Measurements from ENCODE around the gene ACSL1.
"Not testable (repeated sequence)": the region's sequence is repeated elsewhere in the genome, so short reads cannot be mapped to it uniquely, and the experiment has no call there.

ACSL1 gene

DNA sequence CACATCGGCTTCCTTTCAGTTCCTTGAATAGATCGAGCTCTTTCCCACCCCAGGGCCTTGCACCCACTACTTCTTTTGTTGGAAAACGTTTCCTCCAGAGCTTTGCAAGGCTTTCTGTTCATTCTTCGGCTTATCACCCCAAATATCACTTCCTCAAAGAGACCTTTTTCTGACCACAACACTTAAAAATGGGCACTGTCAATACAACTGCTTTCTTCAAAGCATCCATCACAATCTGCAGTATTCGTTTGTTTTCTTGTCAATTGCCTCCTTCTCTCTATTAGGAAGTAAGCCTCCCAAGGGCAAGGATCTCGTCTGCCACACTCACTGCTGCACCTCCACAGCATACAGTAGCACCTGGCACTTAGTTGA is 74.2 kb downstream of the ACSL1 start:
- no peak for FAIRE-seq

- FAIRE-seq = no peak
These were observed 74.7 kb downstream of the ACSL1 start for GRCh38 chr4:184750926-184751584.

DNA sequence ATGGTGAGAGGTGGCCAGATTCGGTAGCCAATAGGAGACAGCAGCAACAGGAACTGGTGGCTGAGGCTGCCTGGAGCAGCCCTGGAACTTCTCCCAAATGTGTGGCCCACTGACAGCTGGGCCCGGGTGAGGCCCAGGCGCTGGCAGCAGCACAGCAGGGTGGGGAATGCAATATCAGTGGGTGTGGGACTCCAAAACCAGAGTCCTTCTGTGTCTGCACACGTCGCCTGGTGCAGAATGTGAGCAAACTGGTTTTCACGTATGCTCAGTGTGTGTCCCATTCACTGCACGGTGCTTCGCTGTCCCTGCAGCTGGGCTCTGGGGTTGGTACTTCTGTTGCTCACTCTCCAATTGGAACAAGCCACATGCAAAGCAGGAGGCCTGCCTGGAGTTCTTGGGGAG is 77.5 kb downstream of the ACSL1 start:
- no peak for FAIRE-seq

GRCh38 chr4:184747034-184747830 is 78.5 kb downstream of the ACSL1 start:
- no peak for FAIRE-seq

DNA sequence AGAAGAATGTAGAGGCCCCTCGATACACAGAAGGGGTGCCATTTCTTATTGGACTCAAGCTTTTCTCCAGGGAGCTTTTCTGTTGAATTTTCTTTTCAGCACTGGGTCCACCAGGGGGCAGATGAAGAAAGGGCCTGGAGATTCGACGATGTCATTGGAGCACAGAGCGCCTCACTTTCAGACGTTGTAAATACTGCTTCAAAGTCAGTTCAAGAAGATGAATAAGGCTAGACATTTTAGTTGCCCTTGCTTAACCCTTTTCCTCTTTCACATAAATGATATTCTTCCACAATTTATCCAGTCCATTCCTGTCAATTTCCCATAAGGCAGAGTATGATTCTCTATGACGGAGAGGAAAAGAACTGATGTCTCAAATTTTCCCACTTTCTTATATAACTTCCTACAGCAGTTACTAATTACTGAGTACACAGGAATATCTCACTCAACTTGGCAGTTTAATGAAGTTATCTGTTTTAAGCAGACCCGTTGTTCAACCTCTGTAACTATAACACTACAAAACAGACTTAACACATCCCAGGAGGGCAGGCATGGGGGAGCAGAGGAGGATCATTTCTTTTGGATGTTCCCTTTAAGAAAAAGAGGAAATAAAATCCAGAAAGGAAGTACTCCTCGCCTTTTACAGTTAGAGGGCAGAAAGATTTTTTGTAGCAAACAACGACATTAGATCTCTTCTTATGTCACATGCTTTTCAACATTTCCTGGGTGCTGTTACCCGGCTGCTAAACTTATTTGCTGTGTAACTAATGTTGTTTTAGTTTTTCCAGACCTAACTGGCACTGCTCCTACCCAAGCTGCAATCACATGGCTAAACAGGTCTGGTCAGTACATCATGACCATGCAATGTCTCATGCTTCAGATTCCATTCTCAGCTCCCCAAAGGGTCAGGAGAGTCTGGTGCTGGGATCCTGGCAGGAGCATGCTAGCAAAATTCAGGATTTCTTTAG is 79.7 kb downstream of the ACSL1 start:
- peak; percentile 56 for FAIRE-seq

DNA sequence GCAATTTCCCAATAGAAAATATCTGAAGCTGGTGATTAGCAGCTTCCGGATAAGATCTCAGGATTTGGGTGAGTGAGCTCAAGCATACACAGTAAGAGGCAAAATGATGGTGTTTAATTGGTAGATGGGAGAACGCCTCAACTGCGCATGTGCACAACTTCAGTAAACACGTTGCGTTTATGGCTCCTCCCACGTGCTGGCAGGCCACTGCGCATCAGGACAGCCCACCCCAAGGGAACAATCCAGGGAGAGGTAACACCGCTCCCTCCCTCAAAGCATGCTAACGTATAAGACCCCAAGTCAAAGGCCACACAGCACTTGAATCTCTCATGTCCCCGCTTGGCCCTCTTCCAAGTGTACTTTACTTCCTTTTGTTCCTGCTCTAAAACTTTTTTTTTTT is 81.5 kb downstream of the ACSL1 start:
- FAIRE-seq = no peak

DNA sequence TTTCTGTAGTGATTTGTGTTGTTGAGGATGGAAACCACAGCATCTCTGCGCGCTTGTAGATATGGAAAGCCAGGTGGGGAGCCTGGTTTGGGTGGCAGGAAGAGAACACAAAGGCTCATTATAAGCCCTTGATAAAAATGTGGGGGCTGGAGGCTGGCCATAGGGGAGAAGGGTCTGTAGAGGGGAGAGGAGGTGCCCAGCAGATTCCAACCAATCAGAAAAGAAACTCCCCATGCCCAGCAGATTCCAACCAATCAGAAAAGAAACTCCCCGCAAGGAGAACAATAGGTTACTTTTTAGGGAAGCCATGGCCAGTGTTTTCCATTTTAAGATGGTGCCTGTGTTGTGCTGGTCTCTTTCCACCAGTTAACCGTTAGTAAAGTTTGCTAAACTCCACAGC is 82.1 kb downstream of the ACSL1 start:
- FAIRE-seq = no peak

DNA sequence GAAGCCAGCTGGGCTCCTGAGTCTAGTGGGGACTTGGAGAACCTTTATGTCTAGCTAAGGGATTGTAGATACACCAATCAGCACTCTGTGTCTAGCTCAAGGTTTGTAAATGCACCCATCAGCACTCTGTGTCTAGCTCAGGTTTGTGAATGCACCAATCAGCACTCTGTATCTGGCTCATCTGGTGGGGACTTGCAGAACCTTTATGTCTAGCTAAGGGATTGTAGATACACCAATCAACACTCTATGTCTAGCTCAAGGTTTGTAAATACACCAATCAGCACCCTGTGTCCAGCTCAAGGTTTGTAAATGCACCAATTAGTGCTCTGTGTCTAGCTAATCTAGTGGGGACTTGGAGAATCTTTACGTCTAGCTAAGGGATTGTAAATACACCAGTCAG is 84.1 kb downstream of the ACSL1 start:
- not testable (repeated sequence) for FAIRE-seq

- FAIRE-seq = no peak
These were observed 84.8 kb downstream of the ACSL1 start for GRCh38 chr4:184740980-184741391.

GRCh38 chr4:184739575-184739974 is 86.2 kb downstream of the ACSL1 start:
- not testable (repeated sequence) for FAIRE-seq

DNA sequence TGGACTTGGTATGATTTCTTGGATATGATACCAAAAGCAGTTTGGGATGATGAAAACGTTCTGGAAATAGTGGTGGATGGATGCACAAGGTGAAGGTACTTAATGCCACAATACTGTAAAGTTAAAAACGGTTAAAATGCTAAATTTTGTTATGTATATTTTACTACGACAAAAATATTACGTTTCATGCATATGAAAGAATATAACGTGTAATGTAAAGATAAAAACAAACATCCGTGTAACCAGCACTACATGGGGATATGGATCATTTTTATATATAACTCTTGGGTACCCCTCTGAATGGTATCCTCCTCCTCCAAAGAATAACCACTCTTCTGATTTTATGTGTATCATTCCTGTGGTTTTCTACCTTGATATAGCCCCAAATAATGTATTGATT is 91.0 kb downstream of the ACSL1 start:
- FAIRE-seq = no peak

GRCh38 chr4:184733654-184734524 is 91.9 kb downstream of the ACSL1 start, which contains the start of gene CENPU:
CENPU (minus strand) TSS chr4:184734096; CDS start chr4:184734062, 34 bp downstream.
- peak; percentile 95 for FAIRE-seq

- no peak for FAIRE-seq
These were observed 93.6 kb downstream of the ACSL1 start for GRCh38 chr4:184732126-184732525.

DNA sequence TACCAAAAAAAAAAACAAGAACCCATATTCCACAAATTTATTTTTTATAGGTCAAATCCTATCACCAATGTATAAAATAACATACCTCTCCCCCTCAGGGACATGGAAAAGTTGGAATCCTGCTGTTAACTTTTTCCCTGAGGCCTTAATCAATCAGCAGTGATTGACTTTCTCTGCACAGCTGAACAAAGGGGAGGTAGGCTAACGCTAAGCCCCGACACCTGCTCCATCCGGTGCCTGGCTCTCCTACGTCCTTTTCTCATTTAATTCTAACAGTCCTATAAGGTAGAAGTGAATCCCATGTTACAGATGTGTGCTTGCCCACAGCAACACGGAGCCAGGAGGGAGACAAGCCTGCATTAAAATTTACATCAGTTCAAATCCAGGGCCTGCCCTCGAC is 94.7 kb downstream of the ACSL1 start:
- FAIRE-seq = no peak

DNA sequence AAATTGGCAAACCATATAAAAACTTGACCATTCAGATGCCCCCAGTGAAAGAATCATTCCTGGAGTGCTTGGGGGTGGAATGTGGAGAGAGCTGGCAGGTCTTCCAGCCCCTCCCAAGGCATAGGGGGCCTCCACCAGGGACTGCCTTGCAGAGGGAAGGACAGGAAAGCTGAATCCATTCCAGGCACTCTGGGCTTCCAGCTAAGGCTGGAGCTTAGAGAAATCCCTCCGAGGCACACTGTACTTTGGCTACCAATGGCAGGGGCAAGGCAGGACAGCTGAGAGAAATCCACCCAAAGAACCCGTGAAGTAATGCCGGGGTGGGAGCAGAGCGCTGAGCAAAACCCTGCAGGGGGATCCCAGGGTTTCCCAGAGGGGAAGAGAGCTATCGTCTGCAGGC is 95.8 kb downstream of the ACSL1 start:
- FAIRE-seq = no peak

- FAIRE-seq = no peak
These were observed 96.9 kb downstream of the ACSL1 start for GRCh38 chr4:184728858-184729257.

DNA sequence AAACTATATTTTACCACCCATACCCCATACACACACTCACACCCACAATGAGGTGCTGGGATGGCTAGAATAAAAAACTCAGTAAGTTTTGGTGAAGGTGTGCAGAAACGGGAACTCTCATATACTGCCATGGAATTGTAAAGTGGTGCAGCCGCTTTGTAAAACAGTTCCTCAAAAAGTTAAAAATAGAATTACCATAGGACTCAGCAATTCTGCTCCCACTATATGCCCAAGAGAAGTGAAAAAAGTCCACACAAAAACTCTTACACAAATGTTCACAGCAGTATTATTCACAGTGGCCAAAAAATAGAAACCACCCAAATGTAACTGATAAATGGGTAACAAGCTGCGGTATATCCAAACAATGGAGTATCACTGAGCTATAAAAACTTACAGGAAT is 98.3 kb downstream of the ACSL1 start:
- FAIRE-seq = no peak

- FAIRE-seq = no peak
These were observed 103.0 kb downstream of the ACSL1 start for GRCh38 chr4:184722798-184723197.

- FAIRE-seq = no peak
These were observed 104.5 kb downstream of the ACSL1 start for GRCh38 chr4:184721254-184721653.

DNA sequence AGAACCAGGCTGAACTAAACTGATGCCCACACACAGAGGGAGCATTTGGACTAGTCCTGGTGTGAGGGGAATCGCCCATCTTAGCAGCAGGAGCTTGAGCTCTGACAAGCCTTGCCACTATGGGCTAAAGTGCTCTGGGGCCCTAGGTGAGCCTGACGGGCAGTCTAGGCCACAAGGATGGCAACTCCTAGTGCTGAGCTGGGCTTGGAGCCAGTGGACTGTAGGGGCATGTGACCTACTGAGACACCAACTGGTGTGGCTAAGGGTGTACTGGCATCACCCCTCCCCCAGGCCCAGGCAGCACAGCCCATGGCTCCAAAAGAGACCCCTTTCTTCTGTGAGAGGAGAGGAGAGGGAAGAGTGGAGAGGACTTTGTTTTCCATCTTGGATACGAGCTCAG is 106.4 kb downstream of the ACSL1 start:
- FAIRE-seq = no peak

GRCh38 chr4:184715526-184715925 is 110.2 kb downstream of the ACSL1 start:
- no peak for FAIRE-seq

DNA sequence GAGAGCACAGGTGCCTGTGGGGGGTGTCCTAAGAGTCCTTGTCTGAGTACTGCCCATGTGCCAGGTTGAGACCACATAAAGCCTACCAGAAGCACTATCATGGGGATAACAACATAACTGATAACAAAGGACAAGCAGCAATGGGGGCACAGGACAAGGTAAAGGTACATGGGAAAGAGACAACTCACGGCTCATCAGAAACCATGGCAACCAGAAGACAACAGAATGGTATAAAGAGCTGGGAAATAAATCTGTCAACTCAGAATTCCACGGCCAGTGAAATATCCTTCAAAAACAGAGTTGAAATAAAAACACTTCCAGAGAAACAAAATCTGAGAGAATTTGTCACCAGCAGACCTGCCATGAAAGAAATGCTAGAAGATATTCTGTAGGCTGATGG is 111.9 kb downstream of the ACSL1 start:
- no peak for FAIRE-seq
